ENCODE results near the gene COL16A1. TPM values are rescaled to one million over a fixed set of nuclear protein-coding genes. Genes with fewer than 3 reads are reported as not detected.

Gene COL16A1
- total RNA-seq, 5 donors from 2014 or later (not counting 1 experiment from before 2014, with no cell fraction given): 0.41 to 0.67 (median 0.59) TPM; not detected in 2

DNA sequence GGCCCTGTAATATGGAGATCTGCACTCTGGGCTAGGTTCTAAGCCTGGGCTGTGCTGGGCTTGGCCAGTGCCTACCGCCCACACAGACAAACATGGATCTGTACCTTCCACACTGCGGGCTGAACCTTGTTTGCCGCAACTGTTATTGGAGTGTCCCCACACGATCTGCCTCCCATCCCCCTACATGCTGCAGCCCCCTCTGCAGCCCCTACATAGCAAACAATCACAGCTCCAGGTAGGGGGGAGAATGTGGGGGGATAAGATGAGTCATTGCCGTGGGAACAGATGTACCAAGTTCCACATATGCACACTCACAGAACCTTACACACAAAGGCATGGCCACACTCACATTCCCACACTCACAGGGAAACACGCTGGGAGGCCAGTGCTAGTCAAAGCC is 88.4 kb downstream of the COL16A1 start:
- H3K9me3 Mint-ChIP-seq: no peaks in the 10 kb centered on the region
- H3K27ac Mint-ChIP-seq: no peak overlapping the region
- H3K36me3 Mint-ChIP-seq: no peaks in the 10 kb centered on the region
- no peak for ATAC-seq (replicated peaks in 1 of 4)
- peaks cover 4 to 12% (median 5%) of the 10 kb centered on the region in 3 donors for H3K4me1 Mint-ChIP-seq
- H3K27me3 ChIP-seq (replicated peaks in 1 of 2; ENCODE audit: control insufficient read depth in 2 of 2, extremely low read depth in 1 of 2, insufficient read depth in 2 of 2, low read length in 1 of 2): peaks cover 2 to 64% of the 10 kb centered on the region in 2 experiments
- 90% methylated on average over 1 of the region's 6 CpGs for WGBS (ENCODE audit: insufficient coverage)
- DNase-seq: peak in 1 of 35 experiments; percentile 11
- H3K4me1 ChIP-seq (ENCODE audit: control insufficient read depth in 1 of 2, extremely low read depth in 1 of 2, insufficient read depth in 2 of 2, low read length in 2 of 2): peaks cover 0 to 14% of the 10 kb centered on the region in 2 experiments
- H3K27me3 Mint-ChIP-seq: peaks cover 23 to 37% of the 10 kb centered on the region in 2 donors
- ChIA-PET CTCF (interaction anchor here in 1 of 2 donors (0.6 kb wide), 1 partner anchor 13 kb away, joined by 4 read pairs; no protein-coding TSS in a partner anchor), POLR2A (no interaction called here)
- no peak overlapping the region for H3K4me3 ChIP-seq (ENCODE audit: control insufficient read depth in 1 of 2, extremely low read depth in 1 of 2, low read length in 1 of 2)
- H3K4me3 Mint-ChIP-seq: no peak overlapping the region
- no peaks in the 10 kb centered on the region for H3K9me3 ChIP-seq
- no peak overlapping the region for H3K27ac ChIP-seq (ENCODE audit: low read length)
- no peaks in the 10 kb centered on the region for H3K36me3 ChIP-seq (ENCODE audit: control insufficient read depth in 2 of 2, extremely low read depth in 1 of 2, insufficient read depth in 1 of 2, low read length in 1 of 2)

DNA sequence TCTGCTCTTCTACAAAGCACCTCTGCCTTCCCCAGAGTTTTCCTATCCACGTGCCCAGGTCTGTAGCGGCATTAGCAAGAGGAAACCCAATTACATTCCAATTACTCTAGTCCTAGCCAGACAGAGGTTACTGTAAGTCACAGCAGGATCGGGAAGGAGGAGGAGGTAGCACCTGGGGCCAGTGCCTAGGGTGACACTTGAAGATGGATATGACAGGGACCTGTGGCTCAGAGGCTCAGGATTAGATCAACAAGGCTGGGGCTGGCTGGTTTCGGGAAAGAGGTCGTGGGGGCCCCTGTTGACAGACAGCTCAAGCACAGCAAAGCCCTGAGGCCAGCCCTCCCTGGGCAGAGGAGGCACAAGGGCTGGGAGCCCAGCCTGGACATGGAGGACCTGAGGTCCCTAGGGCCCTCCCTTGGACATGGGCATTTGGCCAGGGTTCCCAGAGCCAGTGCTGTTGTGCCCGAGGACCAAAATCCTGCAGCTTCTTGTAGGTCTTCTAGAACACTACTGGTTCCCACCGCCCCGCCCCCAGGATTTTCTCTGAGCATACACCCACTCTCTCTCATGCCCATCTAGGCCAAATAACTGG is 89.3 kb downstream of the COL16A1 start:
- Histone ChIP-seq H3K4me1 (ENCODE audit: control insufficient read depth in 1 of 2, extremely low read depth in 1 of 2, insufficient read depth in 2 of 2, low read length in 2 of 2) (peaks cover 0 to 14% of the 10 kb centered on the region in 2 experiments), H3K4me3 (ENCODE audit: control insufficient read depth in 1 of 2, extremely low read depth in 1 of 2, low read length in 1 of 2) (no peak overlapping the region), H3K9me3 (no peaks in the 10 kb centered on the region), H3K27me3 (replicated peaks in 1 of 2; ENCODE audit: control insufficient read depth in 2 of 2, extremely low read depth in 1 of 2, insufficient read depth in 2 of 2, low read length in 1 of 2) (peaks cover 2 to 59% of the 10 kb centered on the region in 2 experiments), H3K27ac (ENCODE audit: low read length) (no peak overlapping the region), H3K36me3 (ENCODE audit: control insufficient read depth in 2 of 2, extremely low read depth in 1 of 2, insufficient read depth in 1 of 2, low read length in 1 of 2) (no peaks in the 10 kb centered on the region)
- Mint-ChIP-seq H3K27ac (no peak overlapping the region), H3K4me3 (no peak overlapping the region), H3K36me3 (no peaks in the 10 kb centered on the region), H3K9me3 (no peaks in the 10 kb centered on the region), H3K27me3 (peaks cover 20 to 34% of the 10 kb centered on the region in 2 donors), H3K4me1 (peaks cover 4 to 12% (median 5%) of the 10 kb centered on the region in 3 donors)
- ATAC-seq (replicated peaks in 1 of 4) (no peak), DNase-seq (peak in 1 of 35 experiments; percentile 21)
- ChIA-PET POLR2A (no interaction called here), CTCF (no interaction called here)
- WGBS (ENCODE audit: insufficient coverage): 89% methylated on average over 6 of the region's 8 CpGs

DNA sequence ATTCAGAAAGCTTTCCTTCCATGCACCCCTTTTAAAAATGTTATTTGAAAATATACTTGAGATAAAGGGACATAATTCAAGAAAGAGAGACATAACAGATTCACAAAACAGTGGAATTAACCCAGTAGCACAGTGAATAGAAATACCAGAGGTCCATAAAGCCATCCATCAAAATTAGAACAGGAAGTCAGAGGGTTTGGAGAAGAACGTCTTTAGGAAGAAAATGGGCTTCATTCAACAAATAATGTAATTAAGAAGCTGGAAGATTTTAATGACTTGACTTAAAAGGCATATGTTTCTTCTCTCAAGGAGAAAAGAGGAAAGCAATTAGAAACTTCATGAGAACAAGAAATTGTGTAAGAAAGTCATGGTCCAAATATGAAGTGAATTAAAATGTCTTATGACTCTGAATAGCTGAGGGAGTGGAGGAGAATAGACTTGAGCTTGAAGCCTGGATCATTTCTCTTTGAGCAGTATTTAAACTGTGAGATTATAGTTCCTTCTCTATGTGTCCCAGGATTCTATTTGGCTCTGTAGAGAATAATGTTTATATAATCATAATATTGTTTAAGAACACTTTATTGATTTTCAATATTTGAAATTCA is 94.2 kb downstream of the COL16A1 start:
- CTCF ChIA-PET: interaction anchor here in 1 of 2 donors (0.6 kb wide), 1 partner anchor 452 kb away, joined by 3 read pairs; no protein-coding TSS in a partner anchor
- H3K4me3 ChIP-seq (ENCODE audit: control insufficient read depth in 1 of 2, extremely low read depth in 1 of 2, low read length in 1 of 2): no peak overlapping the region

DNA sequence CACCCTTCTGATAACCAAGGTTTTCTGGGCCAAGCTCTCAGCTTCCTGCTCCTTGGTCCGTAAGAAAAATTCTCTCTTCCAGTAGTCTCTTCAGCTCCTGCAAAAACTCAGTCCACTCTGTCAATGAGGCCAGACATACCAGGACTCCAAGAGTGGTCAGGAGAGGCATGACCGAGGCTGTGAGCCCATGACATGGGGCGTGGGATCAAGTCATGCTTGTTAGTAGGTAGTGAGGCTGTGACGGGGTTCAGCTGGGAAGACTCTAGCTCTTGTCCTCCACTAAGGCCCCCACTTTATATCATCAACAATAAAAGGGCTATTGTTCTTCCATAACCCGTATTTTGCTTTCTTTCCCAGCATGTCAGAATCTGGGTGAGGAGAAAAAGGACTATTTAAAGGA is 96.5 kb downstream of the COL16A1 start:
- H3K4me1 Mint-ChIP-seq: peaks cover 0 to 2% (median 0%) of the 10 kb centered on the region in 3 donors
- ChIA-PET POLR2A (no interaction called here), CTCF (no interaction called here)

More for the DNA sequence above, 94.2 kb downstream of the COL16A1 start:
- Histone ChIP-seq H3K27me3 (replicated peaks in 1 of 2; ENCODE audit: control insufficient read depth in 2 of 2, extremely low read depth in 1 of 2, insufficient read depth in 2 of 2, low read length in 1 of 2) (peaks cover 0 to 12% of the 10 kb centered on the region in 2 experiments), H3K36me3 (ENCODE audit: control insufficient read depth in 2 of 2, extremely low read depth in 1 of 2, insufficient read depth in 1 of 2, low read length in 1 of 2) (no peaks in the 10 kb centered on the region), H3K4me1 (ENCODE audit: control insufficient read depth in 1 of 2, extremely low read depth in 1 of 2, insufficient read depth in 2 of 2, low read length in 2 of 2) (no peaks in the 10 kb centered on the region), H3K27ac (ENCODE audit: low read length) (no peak overlapping the region), H3K9me3 (no peaks in the 10 kb centered on the region)
- POLR2A ChIA-PET: no interaction called here
- DNase-seq (no peak), ATAC-seq (replicated peaks in 1 of 4) (no peak)
- no peaks in the 10 kb centered on the region for H3K9me3 Mint-ChIP-seq
- H3K27me3 Mint-ChIP-seq: peaks cover 0 to 8% of the 10 kb centered on the region in 2 donors
- no peaks in the 10 kb centered on the region for H3K36me3 Mint-ChIP-seq
- peaks cover 0 to 2% (median 0%) of the 10 kb centered on the region in 3 donors for H3K4me1 Mint-ChIP-seq
- no peak overlapping the region for H3K4me3 Mint-ChIP-seq
- no peak overlapping the region for H3K27ac Mint-ChIP-seq
- no CpG with 5 or more reads among the region's 1 CpG for WGBS (ENCODE audit: insufficient coverage)

DNA sequence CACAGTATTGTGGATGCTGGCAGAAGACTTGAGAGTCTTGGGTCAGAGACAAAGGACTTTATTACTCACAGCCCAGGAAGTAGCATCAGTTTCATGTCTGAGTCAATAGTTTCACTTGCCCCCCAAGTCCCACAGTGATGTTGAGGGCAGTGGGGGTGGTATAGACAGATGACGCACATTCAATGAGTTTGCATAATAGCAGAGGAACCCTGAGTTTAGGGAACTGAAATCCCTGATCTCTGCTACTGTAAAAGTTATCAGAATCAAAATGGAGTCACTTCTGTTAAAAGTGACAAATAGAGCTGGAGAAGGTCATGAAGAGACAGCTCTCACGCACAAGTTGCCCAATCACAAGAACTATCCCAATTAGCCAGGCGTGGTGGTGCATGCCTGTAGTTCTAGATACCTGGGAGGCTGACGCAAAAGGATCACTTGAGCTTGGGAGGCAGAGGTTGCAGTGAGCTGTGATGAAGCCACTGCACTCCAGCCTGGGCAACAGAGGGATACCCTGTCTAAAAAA is 97.8 kb downstream of the COL16A1 start:
- H3K27me3 ChIP-seq (replicated peaks in 1 of 2; ENCODE audit: control insufficient read depth in 2 of 2, extremely low read depth in 1 of 2, insufficient read depth in 2 of 2, low read length in 1 of 2): peaks cover 0 to 2% of the 10 kb centered on the region in 2 experiments
- no peak overlapping the region for H3K27ac ChIP-seq (ENCODE audit: low read length)
- DNase-seq: peak in 1 of 35 experiments; percentile 14
- POLR2A ChIA-PET: no interaction called here
- H3K36me3 ChIP-seq (ENCODE audit: control insufficient read depth in 2 of 2, extremely low read depth in 1 of 2, insufficient read depth in 1 of 2, low read length in 1 of 2): no peaks in the 10 kb centered on the region
- no CpG with 5 or more reads among the region's 4 CpGs for WGBS (ENCODE audit: insufficient coverage)
- no peak overlapping the region for H3K4me3 Mint-ChIP-seq
- CTCF ChIA-PET: no interaction called here
- peaks cover 0 to 2% (median 0%) of the 10 kb centered on the region in 3 donors for H3K4me1 Mint-ChIP-seq
- H3K27me3 Mint-ChIP-seq: peaks cover 0 to 5% of the 10 kb centered on the region in 2 donors
- ATAC-seq (replicated peaks in 1 of 4): no peak
- no peaks in the 10 kb centered on the region for H3K9me3 ChIP-seq
- no peak overlapping the region for H3K4me3 ChIP-seq (ENCODE audit: control insufficient read depth in 1 of 2, extremely low read depth in 1 of 2, low read length in 1 of 2)
- H3K36me3 Mint-ChIP-seq: no peaks in the 10 kb centered on the region
- H3K27ac Mint-ChIP-seq: no peak overlapping the region
- no peaks in the 10 kb centered on the region for H3K9me3 Mint-ChIP-seq
- H3K4me1 ChIP-seq (ENCODE audit: control insufficient read depth in 1 of 2, extremely low read depth in 1 of 2, insufficient read depth in 2 of 2, low read length in 2 of 2): no peaks in the 10 kb centered on the region

More for the DNA sequence above, 96.5 kb downstream of the COL16A1 start:
- H3K9me3 Mint-ChIP-seq: no peaks in the 10 kb centered on the region
- peaks cover 0 to 5% of the 10 kb centered on the region in 2 donors for H3K27me3 Mint-ChIP-seq
- Histone ChIP-seq H3K36me3 (ENCODE audit: control insufficient read depth in 2 of 2, extremely low read depth in 1 of 2, insufficient read depth in 1 of 2, low read length in 1 of 2) (no peaks in the 10 kb centered on the region), H3K27me3 (replicated peaks in 1 of 2; ENCODE audit: control insufficient read depth in 2 of 2, extremely low read depth in 1 of 2, insufficient read depth in 2 of 2, low read length in 1 of 2) (peaks cover 0 to 2% of the 10 kb centered on the region in 2 experiments), H3K4me1 (ENCODE audit: control insufficient read depth in 1 of 2, extremely low read depth in 1 of 2, insufficient read depth in 2 of 2, low read length in 2 of 2) (no peaks in the 10 kb centered on the region), H3K9me3 (no peaks in the 10 kb centered on the region), H3K27ac (ENCODE audit: low read length) (no peak overlapping the region), H3K4me3 (ENCODE audit: control insufficient read depth in 1 of 2, extremely low read depth in 1 of 2, low read length in 1 of 2) (no peak overlapping the region)
- DNase-seq (no peak), ATAC-seq (replicated peaks in 1 of 4) (no peak)
- H3K4me3 Mint-ChIP-seq: no peak overlapping the region
- no peak overlapping the region for H3K27ac Mint-ChIP-seq
- no peaks in the 10 kb centered on the region for H3K36me3 Mint-ChIP-seq
- WGBS (ENCODE audit: insufficient coverage): 100% methylated on average over 1 of the region's 5 CpGs

Measured in T-cell (primary cell).